IMR-90 (cell line): ENCODE results near the gene FUT8. TPM values are rescaled to one million over a fixed set of nuclear protein-coding genes. Genes with fewer than 3 reads are reported as not detected.

Source experiments
- ATAC-seq: fragments of 200-7000 bp; cut with Tn5 transposase; 2 replicates; pipeline ENCODE4 v1.9.1; 2020; ENCODE audit warnings: low read depth, mild to moderate bottlenecking, moderate library complexity
- BruUV-seq: library from RNA; stranded (reverse); fragments of 400-500 nt; replicated peaks from 2 replicates; lab custom pipeline; 2021; lab: Mats Ljungman, UMichigan
- CTCF ChIA-PET: fragments of 300-600 bp; formaldehyde crosslinking; extraction: SDS; loops from one replicate; lab custom pipeline; 2021; ENCODE audit warnings: antibody characterized with exemption; lab: Yijun Ruan, JAX
- POLR2A ChIA-PET: fragments of 300-600 bp; sonication (Branson Sonifier 250); formaldehyde crosslinking; loops from one replicate; lab custom pipeline; 2022; ENCODE audit warnings: antibody characterized with exemption; ENCODE audit not compliant: unreplicated experiment; lab: Charles Lee
- DNase-seq: peaks from one replicate; pipeline ENCODE4 v3.0.0; 2013
- H2AFZ ChIP-seq: replicated peaks from 2 replicates; pipeline ENCODE3; 2013; ENCODE audit warnings: low read length, mild to moderate bottlenecking; ENCODE audit not compliant: poor library complexity
- H2AK5ac ChIP-seq: 2 replicates; pipeline ENCODE4 v1.6.1; 2013; ENCODE audit warnings: low read depth, low read length, inconsistent platforms
- H2AK9ac ChIP-seq: replicated peaks from 2 replicates; pipeline ENCODE3; 2013; ENCODE audit warnings: mild to moderate bottlenecking, low read depth, low read length, moderate library complexity; ENCODE audit not compliant: poor library complexity
- H2BK120ac ChIP-seq: 2 replicates; pipeline ENCODE4 v1.6.1; 2013; ENCODE audit warnings: low read depth, low read length, inconsistent platforms
- H2BK15ac ChIP-seq: 3 replicates; pipeline ENCODE4 v1.6.1; 2013; ENCODE audit warnings: low read depth, low read length, inconsistent platforms
- H2BK20ac ChIP-seq: 2 replicates; pipeline ENCODE4 v1.6.1; 2013; ENCODE audit warnings: low read depth, mild to moderate bottlenecking, inconsistent platforms, low read length, moderate library complexity
- H2BK5ac ChIP-seq: 2 replicates; pipeline ENCODE4 v1.6.1; 2013; ENCODE audit warnings: mild to moderate bottlenecking, low read depth, low read length, inconsistent platforms; ENCODE audit not compliant: poor library complexity, severe bottlenecking
- H3K14ac ChIP-seq: replicated peaks from 2 replicates; pipeline ENCODE4 v1.6.1; 2013; ENCODE audit warnings: low read depth, low read length, inconsistent platforms
- H3K18ac ChIP-seq: 2 replicates; pipeline ENCODE4 v1.6.1; 2013; ENCODE audit warnings: low read depth, low read length, control low read depth
- H3K23ac ChIP-seq: 2 replicates; pipeline ENCODE4 v1.6.1; 2013; ENCODE audit warnings: low read depth, low read length, inconsistent platforms
- H3K27ac ChIP-seq: 2 replicates; pipeline ENCODE4 v1.5.1; 2013; ENCODE audit warnings: mild to moderate bottlenecking, control low read depth, low read length; ENCODE audit not compliant: insufficient read depth
- H3K27me3 ChIP-seq: 2 replicates; pipeline ENCODE4 v1.6.1; 2013; ENCODE audit warnings: low read length; ENCODE audit not compliant: control insufficient read depth, insufficient read depth
- H3K36me3 ChIP-seq: 2 replicates; pipeline ENCODE4 v1.6.1; 2013; ENCODE audit warnings: low read length, mixed read lengths; ENCODE audit not compliant: control insufficient read depth, insufficient read depth
- H3K4ac ChIP-seq: 2 replicates; pipeline ENCODE4 v1.6.1; 2013; ENCODE audit warnings: low read depth, low read length, inconsistent platforms
- H3K4me1 ChIP-seq: 2 replicates; pipeline ENCODE4 v1.6.1; 2013; ENCODE audit warnings: low read length, mixed read lengths; ENCODE audit not compliant: control insufficient read depth, insufficient read depth
- H3K4me2 ChIP-seq: 2 replicates; pipeline ENCODE4 v1.6.1; 2013; ENCODE audit warnings: low read depth, mild to moderate bottlenecking, control low read depth, low read length, moderate library complexity
- H3K4me3 ChIP-seq: 2 replicates; pipeline ENCODE4 v1.5.1; 2013; ENCODE audit warnings: low read depth, mild to moderate bottlenecking, control low read depth, low read length, moderate library complexity; ENCODE audit not compliant: insufficient read depth
- H3K56ac ChIP-seq: 2 replicates; pipeline ENCODE4 v1.6.1; 2013; ENCODE audit warnings: low read length, inconsistent platforms; ENCODE audit not compliant: insufficient read depth; ENCODE audit errors: extremely low read depth
- H3K79me1 ChIP-seq, 2 experiments: 2 replicates each; pipeline ENCODE4 v1.6.1; 2013; ENCODE audit warnings: low read length in 2 of 2, inconsistent platforms in 1 of 2, low read depth in 1 of 2
- H3K9ac ChIP-seq: 2 replicates; pipeline ENCODE4 v1.6.1; 2013; ENCODE audit warnings: low read depth, low read length, control low read depth
- H3K9me1 ChIP-seq: 2 replicates; pipeline ENCODE4 v1.6.1; 2013; ENCODE audit warnings: low read length, inconsistent platforms; ENCODE audit not compliant: insufficient read depth
- H3K9me3 ChIP-seq: 2 replicates; pipeline ENCODE4 v1.6.1; 2013; ENCODE audit warnings: low read length; ENCODE audit not compliant: control insufficient read depth, insufficient read depth
- H4K20me1 ChIP-seq: 2 replicates; pipeline ENCODE4 v1.6.1; 2013; ENCODE audit warnings: low read length, inconsistent platforms; ENCODE audit not compliant: insufficient read depth
- H4K5ac ChIP-seq: 2 replicates; pipeline ENCODE4 v1.6.1; 2013; ENCODE audit warnings: mild to moderate bottlenecking, low read depth, low read length, control low read depth
- H4K8ac ChIP-seq, 2 experiments: 2 replicates each; pipeline ENCODE4 v1.6.1; 2013; ENCODE audit warnings: low read depth in 2 of 2, low read length in 2 of 2, control low read depth in 1 of 2, inconsistent platforms in 1 of 2
- H4K91ac ChIP-seq: 2 replicates; pipeline ENCODE4 v1.6.1; 2013; ENCODE audit warnings: low read depth, low read length, inconsistent platforms; ENCODE audit not compliant: insufficient read depth
- BHLHE40 ChIP-seq: fragments of 150-350 bp; IDR thresholded peaks from 2 replicates; pipeline ENCODE4 v1.6.1; 2016; ENCODE audit warnings: mild to moderate bottlenecking, low read depth, low read length
- CEBPB ChIP-seq: IDR thresholded peaks from 2 replicates; pipeline ENCODE4 v1.6.1; 2012; ENCODE audit warnings: low read depth, low read length, improper control_type of control experiment
- CHD1 ChIP-seq: IDR thresholded peaks from 2 replicates; pipeline ENCODE4 v1.6.1; 2012; ENCODE audit warnings: low read depth, low read length, improper control_type of control experiment
- CTCF ChIP-seq: conservative IDR thresholded peaks from 2 replicates; pipeline ENCODE4 v1.5.1; 2012; ENCODE audit warnings: mild to moderate bottlenecking, low read depth, low read length, improper control_type of control experiment
- ELK1 ChIP-seq: fragments of 150-350 bp; IDR thresholded peaks from 2 replicates; pipeline ENCODE4 v1.6.1; 2016; ENCODE audit warnings: low read depth, mild to moderate bottlenecking, low read length, moderate library complexity, borderline replicate concordance
- FOS ChIP-seq: fragments of 150-350 bp; IDR thresholded peaks from 2 replicates; pipeline ENCODE4 v1.6.1; 2016; ENCODE audit warnings: low read depth, low read length
- MAFK ChIP-seq: IDR thresholded peaks from 2 replicates; pipeline ENCODE4 v1.6.1; 2012; ENCODE audit warnings: low read depth, low read length, improper control_type of control experiment
- MAZ ChIP-seq: IDR thresholded peaks from 2 replicates; pipeline ENCODE4 v1.6.1; 2012; ENCODE audit warnings: low read depth, mild to moderate bottlenecking, low read length, improper control_type of control experiment, moderate library complexity, borderline replicate concordance
- MXI1 ChIP-seq: IDR thresholded peaks from 2 replicates; pipeline ENCODE4 v1.6.1; 2012; ENCODE audit warnings: low read depth, mild to moderate bottlenecking, low read length, moderate library complexity, borderline replicate concordance
- NFE2L2 ChIP-seq: fragments of 150-350 bp; IDR thresholded peaks from 2 replicates; pipeline ENCODE4 v1.6.1; 2016; ENCODE audit warnings: low read depth, mild to moderate bottlenecking, low read length
- POLR2A ChIP-seq: IDR thresholded peaks from 2 replicates; pipeline ENCODE4 v1.6.1; 2012; ENCODE audit warnings: mild to moderate bottlenecking, low read depth, low read length
- RAD21 ChIP-seq: IDR thresholded peaks from 2 replicates; pipeline ENCODE4 v1.6.1; 2012; ENCODE audit warnings: low read length, improper control_type of control experiment
- RCOR1 ChIP-seq: IDR thresholded peaks from 2 replicates; pipeline ENCODE4 v1.6.1; 2012; ENCODE audit warnings: mild to moderate bottlenecking, low read length, improper control_type of control experiment; ENCODE audit not compliant: insufficient replicate concordance
- RFX5 ChIP-seq: IDR thresholded peaks from 2 replicates; pipeline ENCODE4 v1.8.0; 2012; ENCODE audit warnings: low read depth, mild to moderate bottlenecking, low read length, moderate library complexity
- WGBS, 2 experiments: methylation state at CpG; one replicate each; pipeline versions ENCODE4 v1.1.5 to v1.1.7; 2013; ENCODE audit warnings: missing lambda C conversion rate in 2 of 2; ENCODE audit not compliant: insufficient read length in 1 of 2; ENCODE audit errors: extremely low coverage in 2 of 2; 5-methylcytosine and 5-hydroxymethylcytosine counted together
- dilution Hi-C: fragments of 300-500 bp; cut with HindIII; formaldehyde crosslinking; loops from one replicate; pipeline ENCODE4 v1.14.3; 2018; ENCODE audit warnings: low sequenced_read_pairs; ENCODE audit not compliant: unreplicated experiment
- in situ Hi-C: fragments of 300-500 bp; cut with MboI; formaldehyde crosslinking; loops from 3 replicates; pipeline ENCODE4 v1.14.3; 2019; ENCODE audit warnings: low sequenced_read_pairs, inconsistent platforms, mixed read lengths
- intact Hi-C: fragments of 100-400 bp; cut with micrococcal nuclease; formaldehyde crosslinking; loops from 2 replicates; pipeline ENCODE4 v1.10.0; 2022
- polyA plus RNA-seq, 3 experiments: library from polyadenylated mRNA; depleted of rRNA; stranded (reverse); fragments of >200 nt; gene quantifications; 2 replicates each; pipeline ENCODE4 v1.2.3, GENCODE V29; 2012; ENCODE audit warnings: low replicate concordance in 1 of 3
- total RNA-seq: library from RNA; depleted of rRNA; stranded (reverse); fragments of >200 nt; gene quantifications from 2 replicates; pipeline ENCODE4 v1.2.3, GENCODE V29; 2012

Gene FUT8
- total and polyA plus RNA-seq, 2 of the 4 experiments (the other 2 are of a cell fraction) = 15.6 to 72.9 TPM

- TF ChIP-seq MAZ (no peak), CHD1 (no peak), MXI1 (no peak), BHLHE40 (no peak), FOS (no peak), RAD21 (no peak), RFX5 (no peak), CTCF (no peak), CEBPB (no peak), MAFK (no peak), POLR2A (no peak), ELK1 (no peak), RCOR1 (no peak), NFE2L2 (no peak)
- ChIA-PET POLR2A (no interaction called here), CTCF (no interaction called here)
- Histone ChIP-seq H3K56ac (no peak overlapping the region), H2AFZ (no peak overlapping the region), H3K27ac (no peak overlapping the region), H3K4ac (no peak overlapping the region), H4K8ac (no peak overlapping the region), H3K9me3 (no peaks in the 10 kb centered on the region), H3K9me1 (no peaks in the 10 kb centered on the region), H3K4me3 (no peak overlapping the region), H2AK9ac (no peak overlapping the region), H2BK120ac (no peak overlapping the region), H3K9ac (no peak overlapping the region), H3K79me1 (no peaks in the 10 kb centered on the region), H3K14ac (no peak overlapping the region), H3K27me3 (no peaks in the 10 kb centered on the region; the same call in 1 of the 2 replicates), H2BK20ac (no peak overlapping the region), H3K4me1 (no peaks in the 10 kb centered on the region), H3K23ac (no peak overlapping the region), H4K5ac (no peak overlapping the region), H3K4me2 (no peak overlapping the region), H3K18ac (no peak overlapping the region), H2BK15ac (no peak overlapping the region), H2AK5ac (no peak overlapping the region), H4K91ac (no peak overlapping the region), H4K20me1 (no peaks in the 10 kb centered on the region), H3K36me3 (no peaks in the 10 kb centered on the region), H2BK5ac (no peak overlapping the region)
- BruUV-seq = no TSS peak
- ATAC-seq (no peak), DNase-seq (no peak)
- in situ Hi-C loops = no loop called here
- WGBS, 2 experiments = 80% methylated on average over 1 of the region's 6 CpGs; no CpG with 5 or more reads in 1 of the 2 experiments
- dilution Hi-C loops = no loop called here
- intact Hi-C loops = no loop called here
Measured at GRCh38 chr14:65755331-65755730, 342.8 kb downstream of the FUT8 start.
